HEK293T (cell line): Measurements from ENCODE around the gene METTL23.
A peak's percentile ranks its signal among the peaks of the same experiment; 100 is the strongest.
"Not testable (repeated sequence)": the region's sequence is repeated elsewhere in the genome, so short reads cannot be mapped to it uniquely, and the experiment has no call there.

Experiments
- CTCF ChIA-PET: fragments of 350-600 bp; formaldehyde crosslinking; extraction: SDS; loops from one replicate; lab custom pipeline; 2021; ENCODE audit warnings: antibody characterized with exemption, inconsistent platforms; lab: Yijun Ruan, JAX
- POLR2A ChIA-PET: fragments of 350-600 bp; formaldehyde crosslinking; extraction: SDS; loops from one replicate; lab custom pipeline; 2020; ENCODE audit warnings: antibody characterized with exemption, inconsistent platforms; lab: Yijun Ruan, JAX
- DNase-seq: peaks from one replicate; pipeline ENCODE4 v3.0.0; 2012; ENCODE audit warnings: mixed read lengths; ENCODE audit errors: extremely low spot score
- ARNT ChIP-seq: fragments of 450-650 bp; IDR thresholded peaks from 2 replicates; pipeline ENCODE4 v1.6.1; 2017; ENCODE audit warnings: mild to moderate bottlenecking
- BHLHE40 ChIP-seq: fragments of 450-650 bp; IDR thresholded peaks from 2 replicates; pipeline ENCODE4 v1.6.1; 2016; ENCODE audit warnings: mild to moderate bottlenecking, moderate library complexity, borderline replicate concordance
- CTBP1 ChIP-seq: fragments of 450-650 bp; IDR thresholded peaks from 2 replicates; pipeline ENCODE4 v1.6.1; 2016; ENCODE audit warnings: borderline replicate concordance
- ELF4 ChIP-seq: fragments of 450-650 bp; IDR thresholded peaks from 2 replicates; pipeline ENCODE4 v1.6.1; 2017; ENCODE audit warnings: antibody characterized with exemption
- FOXA1 ChIP-seq: fragments of 450-650 bp; IDR thresholded peaks from 2 replicates; pipeline ENCODE4 v1.6.1; 2016; ENCODE audit warnings: mild to moderate bottlenecking
- FOXK2 ChIP-seq: fragments of 450-650 bp; IDR thresholded peaks from 2 replicates; pipeline ENCODE4 v1.6.1; 2016; ENCODE audit warnings: mild to moderate bottlenecking
- FOXM1 ChIP-seq: fragments of 450-650 bp; IDR thresholded peaks from 2 replicates; pipeline ENCODE4 v1.6.1; 2017; ENCODE audit warnings: mild to moderate bottlenecking, borderline replicate concordance
- HDGF ChIP-seq: fragments of 450-650 bp; IDR thresholded peaks from 2 replicates; pipeline ENCODE4 v1.6.1; 2017; ENCODE audit warnings: antibody characterized with exemption, borderline replicate concordance
- L3MBTL2 ChIP-seq: fragments of 450-650 bp; conservative IDR thresholded peaks from 2 replicates; pipeline ENCODE4 v1.6.1; 2016; ENCODE audit warnings: mild to moderate bottlenecking
- LEF1 ChIP-seq: fragments of 450-650 bp; IDR thresholded peaks from 2 replicates; pipeline ENCODE4 v1.6.1; 2017; ENCODE audit warnings: mild to moderate bottlenecking, borderline replicate concordance
- NFRKB ChIP-seq: fragments of 450-650 bp; IDR thresholded peaks from 2 replicates; pipeline ENCODE4 v1.6.1; 2016; ENCODE audit warnings: mild to moderate bottlenecking, moderate library complexity
- SP1 ChIP-seq: fragments of 450-650 bp; IDR thresholded peaks from 2 replicates; pipeline ENCODE4 v1.6.1; 2017
- SUZ12 ChIP-seq: fragments of 450-650 bp; IDR thresholded peaks from 2 replicates; pipeline ENCODE4 v1.6.1; 2016; ENCODE audit warnings: mild to moderate bottlenecking
- TARDBP ChIP-seq: fragments of 450-650 bp; IDR thresholded peaks from 2 replicates; pipeline ENCODE4 v1.6.1; 2016
- ZNF384 ChIP-seq: fragments of 450-650 bp; IDR thresholded peaks from 2 replicates; pipeline ENCODE4 v1.6.1; 2016
- TF ChIP-seq, protein P1 (sequence below): fragments of 450-650 bp; IDR thresholded peaks from 2 replicates; pipeline ENCODE4 v1.6.1; 2016

METTL23 gene

DNA sequence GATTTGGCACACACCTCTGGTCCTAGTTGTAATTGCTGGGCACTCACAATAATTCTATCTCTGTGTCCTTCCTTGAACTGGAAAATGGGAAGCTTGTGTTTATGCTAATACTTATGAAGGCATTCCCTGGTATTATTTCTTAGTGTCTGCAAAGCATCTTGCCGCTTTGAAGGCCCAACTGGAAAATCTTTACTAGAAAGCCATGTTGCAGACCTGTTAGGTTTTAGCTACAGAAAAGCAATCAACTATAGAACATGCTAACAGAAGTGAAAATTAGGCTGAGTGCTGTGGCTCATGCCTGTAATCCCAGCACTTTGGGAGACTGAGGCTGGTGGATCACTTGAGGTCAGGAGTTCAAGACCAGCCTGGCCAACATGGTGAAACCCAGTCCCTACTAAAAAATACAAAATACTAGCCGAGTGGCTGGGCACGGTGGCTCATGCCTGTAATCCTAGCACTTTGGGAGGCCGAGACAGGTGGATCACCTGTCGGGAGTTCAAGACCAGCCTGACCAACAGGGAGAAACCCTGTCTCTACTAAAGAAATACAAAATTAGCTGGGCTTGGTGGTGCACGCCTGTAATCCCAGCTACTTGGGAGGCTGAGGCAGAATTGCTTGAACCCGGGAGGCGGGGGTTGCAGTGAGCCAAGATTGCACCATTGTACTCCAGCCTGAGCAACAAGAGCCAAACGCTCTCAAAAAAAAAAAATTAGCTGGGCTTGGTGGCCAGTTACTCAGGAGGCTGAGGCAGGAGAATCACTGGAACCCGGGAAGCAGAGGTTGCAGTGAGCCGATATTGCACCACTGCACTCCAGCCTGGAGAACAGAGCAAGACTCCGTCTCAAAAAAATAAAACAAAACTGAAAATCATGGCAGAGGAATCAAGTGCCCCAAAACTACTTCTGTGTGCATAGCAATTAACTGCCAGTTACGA lies 5.4 kb downstream of the METTL23 start:
- ChIA-PET CTCF (interaction anchor here (0.9 to 1.3 kb wide), 2 partner anchors 24 to 101 kb away, joined by 3 to 5 read pairs; no protein-coding TSS in a partner anchor), POLR2A (interaction anchor here (0.7 to 1.7 kb wide), 6 partner anchors 14 to 378 kb away, joined by 3 to 8 read pairs (median 3); partner anchors contain the start of genes MXRA7 and PRPSAP1)
- DNase-seq: not testable (repeated sequence)
- peak; percentile 11; the same call in 1 of the 2 replicates for TF ChIP-seq ELF4

DNA sequence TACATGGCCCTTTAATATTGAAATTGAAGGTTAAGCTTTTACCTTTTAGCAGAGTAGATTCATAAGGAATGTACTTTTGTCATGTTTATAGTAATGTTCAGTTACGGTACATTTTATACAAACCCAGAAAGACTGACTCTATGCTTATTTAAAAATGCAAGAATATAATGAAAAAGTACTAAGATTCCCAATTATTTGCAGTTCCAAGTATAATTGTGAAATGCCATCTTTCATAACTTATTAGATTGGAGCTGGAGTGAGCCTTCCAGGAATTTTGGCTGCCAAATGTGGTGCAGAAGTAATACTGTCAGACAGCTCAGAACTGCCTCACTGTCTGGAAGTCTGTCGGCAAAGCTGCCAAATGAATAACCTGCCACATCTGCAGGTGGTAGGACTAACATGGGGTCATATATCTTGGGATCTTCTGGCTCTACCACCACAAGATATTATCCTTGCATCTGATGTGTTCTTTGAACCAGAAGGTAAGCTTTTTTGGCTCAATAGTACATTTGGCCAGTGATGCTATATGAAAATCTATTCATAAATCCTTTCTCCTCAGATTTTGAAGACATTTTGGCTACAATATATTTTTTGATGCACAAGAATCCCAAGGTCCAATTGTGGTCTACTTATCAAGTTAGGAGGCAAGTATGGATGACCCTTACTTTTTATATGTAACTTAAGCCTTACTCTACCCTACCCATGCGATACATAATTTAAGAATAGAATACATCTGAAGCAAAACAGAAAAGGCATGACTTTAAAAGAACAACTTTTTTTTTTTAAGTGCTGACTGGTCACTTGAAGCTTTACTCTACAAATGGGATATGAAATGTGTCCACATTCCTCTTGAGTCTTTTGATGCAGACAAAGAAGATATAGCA lies 6.3 kb downstream of the METTL23 start:
- POLR2A ChIA-PET: interaction anchor here (1.1 to 1.7 kb wide), 4 partner anchors 15 to 175 kb away, joined by 3 to 8 read pairs (median 4); no protein-coding TSS in a partner anchor

DNA sequence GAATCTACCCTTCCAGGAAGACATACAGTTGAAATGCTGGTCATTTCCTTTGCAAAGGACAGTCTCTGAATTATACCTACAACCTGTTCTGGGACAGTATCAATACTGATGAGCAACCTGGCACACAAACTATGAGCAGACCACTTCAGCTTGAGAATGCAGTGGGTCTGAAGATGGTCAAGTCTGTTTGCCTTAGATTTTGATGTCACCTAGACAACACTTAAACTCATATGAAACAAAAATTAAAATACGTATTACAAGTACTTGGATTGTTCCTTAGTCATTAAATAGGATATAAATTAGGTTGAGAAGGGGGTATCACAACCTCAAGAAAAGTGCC lies 6.9 kb downstream of the METTL23 start:
- no peak for TF ChIP-seq FOXK2
- TF ChIP-seq CTBP1: no peak
- no peak for TF ChIP-seq BHLHE40
- TF ChIP-seq, protein P1, sequence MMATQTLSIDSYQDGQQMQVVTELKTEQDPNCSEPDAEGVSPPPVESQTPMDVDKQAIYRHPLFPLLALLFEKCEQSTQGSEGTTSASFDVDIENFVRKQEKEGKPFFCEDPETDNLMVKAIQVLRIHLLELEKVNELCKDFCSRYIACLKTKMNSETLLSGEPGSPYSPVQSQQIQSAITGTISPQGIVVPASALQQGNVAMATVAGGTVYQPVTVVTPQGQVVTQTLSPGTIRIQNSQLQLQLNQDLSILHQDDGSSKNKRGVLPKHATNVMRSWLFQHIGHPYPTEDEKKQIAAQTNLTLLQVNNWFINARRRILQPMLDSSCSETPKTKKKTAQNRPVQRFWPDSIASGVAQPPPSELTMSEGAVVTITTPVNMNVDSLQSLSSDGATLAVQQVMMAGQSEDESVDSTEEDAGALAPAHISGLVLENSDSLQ: no peak
- no peak for TF ChIP-seq FOXA1
- no peak for TF ChIP-seq SUZ12
- no peak for TF ChIP-seq ARNT
- no peak for TF ChIP-seq L3MBTL2
- no peak for TF ChIP-seq LEF1
- TF ChIP-seq ZNF384: no peak
- no peak for TF ChIP-seq NFRKB
- TF ChIP-seq ELF4: no peak
- no peak for TF ChIP-seq FOXM1
- no peak for TF ChIP-seq TARDBP
- TF ChIP-seq HDGF: no peak
- no peak for TF ChIP-seq SP1
- DNase-seq: no peak
- POLR2A ChIA-PET: interaction anchor here (1.5 to 1.7 kb wide), 2 partner anchors 62 to 176 kb away, joined by 4 read pairs; no protein-coding TSS in a partner anchor
- CTCF ChIA-PET: no interaction called here

More for the DNA sequence above, 6.3 kb downstream of the METTL23 start:
- DNase-seq: no peak
- CTCF ChIA-PET: interaction anchor here (0.9 kb wide), 1 partner anchor 102 kb away, joined by 3 read pairs; no protein-coding TSS in a partner anchor
- TF ChIP-seq ZNF384 (no peak), HDGF (no peak), ARNT (no peak), SP1 (no peak), FOXM1 (no peak), TARDBP (no peak), LEF1 (no peak), BHLHE40 (no peak), ELF4 (no peak), L3MBTL2 (no peak), FOXA1 (no peak), NFRKB (no peak), CTBP1 (no peak), SUZ12 (no peak)
- TF ChIP-seq, protein P1: no peak

DNA sequence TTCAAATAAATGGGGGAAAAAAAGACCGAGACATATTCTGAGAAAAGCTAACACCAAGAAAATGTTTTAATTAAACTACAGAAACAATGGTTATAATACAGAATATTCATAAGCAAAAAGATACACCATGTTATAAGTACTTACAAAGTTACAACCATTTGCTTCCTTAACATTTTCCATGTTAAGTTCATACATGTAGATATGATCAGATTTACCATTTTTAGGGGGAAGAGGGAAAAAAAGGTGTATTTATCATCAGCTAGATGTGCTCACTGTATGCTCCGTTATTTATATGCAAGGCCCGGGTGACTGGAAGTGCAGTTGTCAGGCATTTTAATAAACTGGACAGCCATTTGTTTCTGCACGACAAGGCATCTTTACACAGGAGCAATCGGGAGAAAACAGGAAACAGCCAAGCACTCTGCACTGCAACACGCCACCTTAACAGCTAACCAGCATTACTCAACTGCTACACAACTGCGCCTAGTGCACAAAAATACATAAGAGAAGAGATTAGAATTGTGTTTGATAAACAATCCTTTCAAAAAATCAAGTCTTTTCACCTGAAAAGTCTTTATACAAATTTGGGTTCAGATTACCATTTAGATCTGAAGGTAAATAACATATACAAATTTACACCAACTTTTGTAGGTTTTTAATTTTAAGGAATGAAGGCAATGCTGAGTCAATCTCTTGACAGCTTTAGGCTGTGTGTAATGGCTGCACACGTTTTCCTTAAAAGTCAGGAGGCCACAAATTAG lies 7.6 kb downstream of the METTL23 start:
- DNase-seq: no peak
- TF ChIP-seq SP1 (no peak), FOXK2 (0 out of 2 replicates have a peak, but pooled peaks have one; percentile 30)
- CTCF ChIA-PET: interaction anchor here (0.7 to 1.0 kb wide), 2 partner anchors 8 to 26 kb away, joined by 3 read pairs; no protein-coding TSS in a partner anchor
- POLR2A ChIA-PET: interaction anchor here (1.3 to 1.5 kb wide), 3 partner anchors 12 to 176 kb away, joined by 4 to 8 read pairs (median 4); no protein-coding TSS in a partner anchor

DNA sequence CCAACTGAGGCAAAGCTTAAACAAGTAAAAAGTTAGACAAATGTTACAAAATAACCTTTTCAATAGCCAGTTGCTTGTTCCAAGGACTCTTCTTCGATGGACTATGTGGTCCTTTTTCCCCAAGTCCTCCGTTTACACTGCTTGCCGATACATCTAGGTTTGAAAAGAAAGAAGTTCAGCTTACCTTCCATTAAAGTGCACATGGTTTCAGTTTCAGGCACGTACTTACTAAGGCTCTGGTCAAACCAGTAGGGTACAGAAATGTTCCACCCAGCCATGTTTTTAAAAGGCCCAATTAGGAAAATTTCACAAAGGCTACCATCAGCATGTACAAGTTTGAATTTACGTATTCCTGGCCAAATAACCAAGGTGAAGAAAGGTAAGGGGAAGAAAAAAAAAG lies 8.4 kb downstream of the METTL23 start:
- TF ChIP-seq L3MBTL2: no peak
- TF ChIP-seq, protein P1: no peak
- no peak for TF ChIP-seq ELF4
- no peak for TF ChIP-seq SUZ12
- TF ChIP-seq HDGF: no peak
- no peak for TF ChIP-seq NFRKB
- POLR2A ChIA-PET: interaction anchor here (0.8 to 5.2 kb wide), 5 partner anchors 7 to 38 kb away, joined by 4 to 29 read pairs (median 8); partner anchors contain the start of genes JMJD6, METTL23 and MXRA7
- CTCF ChIA-PET: interaction anchor here (0.7 to 1.0 kb wide), 2 partner anchors 9 to 27 kb away, joined by 3 read pairs; no protein-coding TSS in a partner anchor
- DNase-seq: no peak
